ENCODE data around the gene CDK5RAP2.

CDK5RAP2 gene

GRCh38 chr9:120392245-120392644, 187.7 kb downstream of the CDK5RAP2 start:
- Histone ChIP-seq H3K4me3 (no peak overlapping the region), H3K9ac (peak overlapping the region in 2 of 11 experiments; percentile 76 to 83; a peak in 4 of 22 replicates), H3K4me1 (peaks cover 39 to 100% (median 93%) of the 10 kb centered on the region in 10 experiments), H4K20me1 (no peaks in the 10 kb centered on the region), H3K27me3 (no peaks in the 10 kb centered on the region), H3K4me2 (peak overlapping the region in 8 of 11 experiments; percentile 82 to 96 (median 92); a peak in 14 of 22 replicates), H3K27ac (peak overlapping the region in 5 of 11 experiments; percentile 79 to 93 (median 92); a peak in 8 of 22 replicates), H3K36me3 (peaks cover 58 to 73% (median 69%) of the 10 kb centered on the region in 11 experiments), H3K9me3 (replicated peaks in 1 of 11) (no peaks in the 10 kb centered on the region)
- no peak for TF ChIP-seq Cebpa-rat (IDR thresholded peaks at IDR 0.05)

GRCh38 chr9:120391691-120392090, 188.3 kb downstream of the CDK5RAP2 start:
- no peak overlapping the region for H3K4me3 ChIP-seq
- no peak for TF ChIP-seq Cebpa-rat (IDR thresholded peaks at IDR 0.05)
- H4K20me1 ChIP-seq = no peaks in the 10 kb centered on the region
- H3K4me2 ChIP-seq = peak overlapping the region in 4 of 11 experiments; percentile 2 to 93 (median 43); a peak in 5 of 22 replicates
- H3K27ac ChIP-seq = peak overlapping the region in 4 of 11 experiments; percentile 89 to 93 (median 92); a peak in 8 of 22 replicates
- H3K27me3 ChIP-seq = no peaks in the 10 kb centered on the region
- H3K9ac ChIP-seq = no peak overlapping the region; a peak in 1 of 22 replicates
- no peaks in the 10 kb centered on the region for H3K9me3 ChIP-seq (replicated peaks in 1 of 11)
- H3K36me3 ChIP-seq = peaks cover 53 to 73% (median 63%) of the 10 kb centered on the region in 11 experiments
- H3K4me1 ChIP-seq = peaks cover 36 to 100% (median 92%) of the 10 kb centered on the region in 10 experiments

- peaks cover 53 to 71% (median 59%) of the 10 kb centered on the region in 11 experiments for H3K36me3 ChIP-seq
These were observed 189.3 kb downstream of the CDK5RAP2 start for GRCh38 chr9:120390637-120391190.

GRCh38 chr9:120389867-120390266, 190.1 kb downstream of the CDK5RAP2 start:
- Histone ChIP-seq H3K9me3 (replicated peaks in 1 of 11) (no peaks in the 10 kb centered on the region), H3K4me1 (peaks cover 18 to 84% (median 75%) of the 10 kb centered on the region in 10 experiments), H3K4me2 (peak overlapping the region in 3 of 11 experiments; percentile 32 to 93 (median 39); a peak in 5 of 22 replicates), H3K36me3 (peaks cover 53 to 75% (median 60%) of the 10 kb centered on the region in 11 experiments), H3K9ac (no peak overlapping the region; a peak in 1 of 22 replicates), H3K27ac (peak overlapping the region in 4 of 11 experiments; percentile 89 to 93 (median 92); a peak in 6 of 22 replicates), H3K4me3 (no peak overlapping the region), H3K27me3 (no peaks in the 10 kb centered on the region), H4K20me1 (no peaks in the 10 kb centered on the region)
- no peak for TF ChIP-seq Cebpa-rat (IDR thresholded peaks at IDR 0.05)

More at GRCh38 chr9:120390637-120391190, 189.3 kb downstream of the CDK5RAP2 start:
- no peaks in the 10 kb centered on the region for H3K27me3 ChIP-seq
- no peaks in the 10 kb centered on the region for H4K20me1 ChIP-seq
- peak overlapping the region in 1 of 11 experiments; percentile 25; a peak in 1 of 22 replicates for H3K9ac ChIP-seq
- H3K27ac ChIP-seq = peak overlapping the region in 5 of 11 experiments; percentile 2 to 93 (median 92); a peak in 9 of 22 replicates
- H3K4me2 ChIP-seq = peak overlapping the region in 6 of 11 experiments; percentile 9 to 93 (median 40); a peak in 8 of 22 replicates
- no peak for TF ChIP-seq Cebpa-rat (IDR thresholded peaks at IDR 0.05)
- no peak overlapping the region for H3K4me3 ChIP-seq
- no peaks in the 10 kb centered on the region for H3K9me3 ChIP-seq (replicated peaks in 1 of 11)
- H3K4me1 ChIP-seq = peaks cover 26 to 92% (median 84%) of the 10 kb centered on the region in 10 experiments

GRCh38 chr9:120389300-120389699, 190.7 kb downstream of the CDK5RAP2 start:
- Histone ChIP-seq H4K20me1 (no peaks in the 10 kb centered on the region), H3K4me3 (no peak overlapping the region), H3K36me3 (peaks cover 53 to 75% (median 60%) of the 10 kb centered on the region in 11 experiments), H3K27me3 (no peaks in the 10 kb centered on the region), H3K4me1 (peaks cover 12 to 78% (median 71%) of the 10 kb centered on the region in 10 experiments), H3K9ac (peak overlapping the region in 1 of 11 experiments; percentile 24; a peak in 1 of 22 replicates), H3K27ac (peak overlapping the region in 5 of 11 experiments; percentile 30 to 93 (median 92); a peak in 6 of 22 replicates), H3K9me3 (replicated peaks in 1 of 11) (no peaks in the 10 kb centered on the region), H3K4me2 (peak overlapping the region in 9 of 11 experiments; percentile 4 to 54 (median 42); a peak in 11 of 22 replicates)
- TF ChIP-seq Cebpa-rat (IDR thresholded peaks at IDR 0.05) = no peak

- H3K4me2 ChIP-seq = peak overlapping the region in 9 of 11 experiments; percentile 4 to 54 (median 42); a peak in 13 of 22 replicates
- peaks cover 47 to 72% (median 56%) of the 10 kb centered on the region in 11 experiments for H3K36me3 ChIP-seq
- TF ChIP-seq Cebpa-rat (IDR thresholded peaks at IDR 0.05) = no peak
- H3K4me3 ChIP-seq = no peak overlapping the region
- H3K27ac ChIP-seq = peak overlapping the region in 5 of 11 experiments; percentile 30 to 92 (median 58); a peak in 6 of 22 replicates
- no peaks in the 10 kb centered on the region for H3K9me3 ChIP-seq (replicated peaks in 1 of 11)
- H3K4me1 ChIP-seq = peaks cover 1 to 78% (median 71%) of the 10 kb centered on the region in 10 experiments; a peak in 19 of 20 replicates
- H4K20me1 ChIP-seq = no peaks in the 10 kb centered on the region
- H3K9ac ChIP-seq = peak overlapping the region in 1 of 11 experiments; percentile 24; a peak in 2 of 22 replicates
- H3K27me3 ChIP-seq = no peaks in the 10 kb centered on the region
These were observed 191.7 kb downstream of the CDK5RAP2 start for GRCh38 chr9:120388003-120388855.

GRCh38 chr9:120387257-120388002, 192.5 kb downstream of the CDK5RAP2 start:
- no peak for TF ChIP-seq Cebpa-rat (IDR thresholded peaks at IDR 0.05)
- Histone ChIP-seq H3K9ac (peak overlapping the region in 2 of 11 experiments; percentile 9 to 14; a peak in 3 of 22 replicates), H3K4me2 (peak overlapping the region in 8 of 11 experiments; percentile 15 to 54 (median 44); a peak in 11 of 22 replicates)

More at GRCh38 chr9:120387257-120388002, 192.5 kb downstream of the CDK5RAP2 start:
- no peak overlapping the region for H3K4me3 ChIP-seq
- peaks cover 39 to 64% (median 48%) of the 10 kb centered on the region in 11 experiments for H3K36me3 ChIP-seq
- H3K27ac ChIP-seq = peak overlapping the region in 5 of 11 experiments; percentile 13 to 92 (median 58); a peak in 9 of 22 replicates
- H4K20me1 ChIP-seq = no peaks in the 10 kb centered on the region
- H3K27me3 ChIP-seq = no peaks in the 10 kb centered on the region
- peaks cover 0 to 73% (median 66%) of the 10 kb centered on the region in 10 experiments; a peak in 17 of 20 replicates for H3K4me1 ChIP-seq
- no peaks in the 10 kb centered on the region for H3K9me3 ChIP-seq (replicated peaks in 1 of 11)
